A549 treated with AZD2906 at 1 μM for 4 hours (cell line): Measurements from ENCODE around the gene TUBA3E. TPM values are rescaled to one million over a fixed set of nuclear protein-coding genes. Genes with fewer than 3 reads are reported as not detected.

Experiments used
- total RNA-seq: library from RNA; stranded (reverse); fragments of 200-300 nt; extraction: Qiagen RNA extraction; gene quantifications from 5 replicates; pipeline ENCODE4 v1.2.3, GENCODE V29; 2022

TUBA3E gene
- total RNA-seq: 5.2 to 8.8 TPM (median 6.9 TPM) in 5 replicates

DNA sequence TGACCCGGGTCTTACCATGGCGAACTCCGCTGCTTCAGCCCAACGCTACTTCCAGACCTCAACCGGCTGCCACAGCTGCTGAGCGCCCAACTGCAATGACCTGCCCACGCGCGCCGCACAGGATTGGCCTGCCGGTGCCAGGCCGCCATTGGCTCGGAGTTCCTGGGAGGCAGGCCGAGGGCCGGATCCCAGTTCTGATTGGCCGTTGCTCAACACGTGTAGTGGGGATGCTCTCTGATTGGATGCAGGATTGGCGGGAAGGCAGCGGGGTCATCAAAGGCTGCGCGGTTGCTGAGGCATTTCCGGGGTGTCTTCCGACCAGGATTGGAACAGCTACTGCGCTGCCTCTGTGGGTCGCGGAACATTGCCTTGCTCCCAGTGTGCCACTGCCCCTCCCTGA, at the start of gene TUBA3E:
Gene TUBA3E, minus strand, starts transcription at position 97 of the 400 bp plus-strand sequence. Its CDS starts 79 bp downstream, at position 18.

GRCh38 chr2:130181880-130182682, 16.2 kb downstream of the TUBA3E start, which contains the start of gene MZT2B:
TSS of gene MZT2B (plus strand) at chr2:130182262. CDS start at chr2:130182283, 21 bp downstream.

GRCh38 chr2:130181325-130181879, 16.8 kb downstream of the TUBA3E start, which contains the start of gene SMPD4:
TSS of gene SMPD4 (minus strand) at chr2:130181602. CDS start at chr2:130176592, 5,010 bp downstream.

GRCh38 chr2:130145006-130145414, 53.2 kb downstream of the TUBA3E start, which contains the start of gene CCDC74B:
TSS of gene CCDC74B (minus strand) at chr2:130145112. CDS start at chr2:130144996, 116 bp downstream.

Other genes with a start within 250 kb of the TUBA3E start
- not detected in 5 replicates for gene RAB6C, start 218.8 kb downstream of the TUBA3E start, total RNA-seq
- not detected in 5 replicates for gene POTEF, start 69.2 kb downstream of the TUBA3E start, total RNA-seq
- gene CCDC74B, start 53.3 kb downstream of the TUBA3E start, total RNA-seq: 4.2 to 6.8 TPM (median 6.2 TPM) in 5 replicates
- 72.4 to 84.4 TPM (median 82.4 TPM) in 5 replicates for gene SMPD4, start 16.8 kb downstream of the TUBA3E start, total RNA-seq
- gene MZT2B, start 16.2 kb downstream of the TUBA3E start, total RNA-seq: 265 to 474 TPM (median 469 TPM) in 5 replicates
- 140 to 169 TPM (median 159 TPM) in 5 replicates for gene IMP4, start 144.5 kb upstream of the TUBA3E start, total RNA-seq
- 28.5 to 31.5 TPM (median 30.7 TPM) in 5 replicates for gene PTPN18, start 157.6 kb upstream of the TUBA3E start, total RNA-seq